NCI-H2227 (cell line): ENCODE measurements around the gene ESYT3.
"Not testable (repeated sequence)": the region's sequence is repeated elsewhere in the genome, so short reads cannot be mapped to it uniquely, and the experiment has no call there.

Experiments used
- DNase-seq: peaks from one replicate; lab custom pipeline; 2025; ENCODE audit not compliant: unreplicated experiment; lab: John Stamatoyannopoulos, UW

ESYT3 gene

DNA sequence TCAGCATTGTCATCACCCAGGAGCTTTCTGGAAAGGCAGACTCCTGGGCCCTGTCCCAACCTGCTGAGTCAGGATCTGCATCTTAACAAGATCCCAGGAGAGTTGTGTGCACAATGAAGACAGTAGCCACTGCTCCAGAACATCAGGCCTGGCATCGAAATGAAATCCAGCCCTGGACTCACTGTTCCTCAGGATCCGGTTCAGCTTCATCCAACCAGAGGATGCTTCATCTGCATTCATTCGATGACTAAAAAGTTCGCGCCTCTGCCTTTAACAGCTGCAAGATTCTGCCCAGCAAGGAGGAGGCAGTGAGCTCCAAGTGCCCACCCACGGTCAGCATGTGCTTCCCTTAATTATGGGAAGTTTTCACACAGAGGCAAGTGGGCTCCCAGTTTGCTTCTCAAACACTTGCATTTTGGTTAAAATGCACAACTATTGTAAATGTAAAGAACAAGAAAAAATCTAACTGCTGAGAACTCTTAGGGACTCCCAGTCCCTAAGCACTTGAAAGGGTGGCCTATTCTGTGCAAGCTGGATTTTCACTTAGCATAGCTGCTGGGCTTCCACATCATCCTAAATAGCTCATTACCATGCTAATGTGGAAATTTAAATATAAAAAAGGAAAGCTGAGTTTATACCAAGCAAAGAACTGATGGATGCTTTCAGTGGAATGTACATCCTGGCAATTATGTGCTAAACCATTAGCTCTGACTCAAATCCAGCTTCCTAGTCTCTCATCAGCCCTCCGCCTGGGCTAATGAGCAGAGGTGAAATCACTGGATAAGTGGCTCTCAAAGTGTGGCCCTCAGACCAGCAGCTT is 25.5 kb upstream of the ESYT3 start:
- DNase-seq, result no peak

DNA sequence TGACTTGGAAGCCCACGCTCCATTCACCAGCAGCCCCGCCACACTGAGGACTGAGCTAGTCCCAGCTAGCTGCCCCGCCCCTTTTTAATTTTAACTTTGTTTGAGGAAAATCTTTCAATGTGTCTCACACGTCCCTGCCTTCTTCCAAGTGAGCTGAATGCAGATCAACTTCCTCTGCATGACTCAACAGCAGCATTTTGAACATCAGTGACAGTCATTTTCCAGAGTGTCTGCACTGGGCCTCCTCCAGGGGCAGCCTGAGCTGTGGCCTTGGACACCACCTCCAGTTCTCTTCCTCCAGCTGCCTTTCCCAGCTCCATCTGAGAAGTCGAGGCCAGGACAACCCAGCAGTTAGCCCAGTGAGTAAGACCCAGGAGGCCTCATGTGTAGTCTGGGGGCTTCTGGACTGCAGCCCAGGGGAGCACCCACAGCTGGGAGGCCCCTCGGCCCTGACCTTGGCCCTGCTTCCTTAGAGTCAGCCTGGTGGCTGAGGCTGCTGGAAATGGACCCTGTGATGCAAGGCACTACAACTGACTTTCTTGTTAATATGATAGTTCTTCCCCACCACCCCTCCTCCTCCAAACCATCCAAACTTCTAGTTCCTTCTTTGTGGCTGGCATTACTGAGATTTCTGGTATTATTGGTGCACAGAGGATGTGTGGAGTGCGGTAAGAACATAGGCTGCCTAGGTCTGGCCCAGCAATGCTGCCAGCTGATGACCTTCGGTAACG is 21.4 kb upstream of the ESYT3 start:
- DNase-seq, result no peak

DNA sequence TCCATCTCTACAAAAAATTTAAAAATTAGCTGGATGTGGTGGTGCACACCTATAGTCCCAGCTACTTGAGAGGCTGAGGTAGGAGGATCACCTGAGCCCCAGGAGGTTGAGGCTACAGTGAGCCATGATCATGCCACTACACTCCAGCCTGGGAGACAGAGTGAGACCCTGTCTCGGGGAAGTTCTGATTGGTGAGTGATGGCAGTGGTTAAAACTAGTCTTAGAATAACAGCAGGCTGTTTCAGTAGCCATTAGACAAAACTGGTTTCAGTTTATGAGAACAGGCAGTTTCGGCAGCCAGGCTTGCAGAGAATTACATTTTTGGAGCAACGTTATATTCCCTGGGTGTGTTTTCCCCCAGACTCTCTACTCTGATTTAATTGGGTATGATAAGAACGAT is 18.2 kb upstream of the ESYT3 start:
- DNase-seq, result not testable (repeated sequence)

DNA sequence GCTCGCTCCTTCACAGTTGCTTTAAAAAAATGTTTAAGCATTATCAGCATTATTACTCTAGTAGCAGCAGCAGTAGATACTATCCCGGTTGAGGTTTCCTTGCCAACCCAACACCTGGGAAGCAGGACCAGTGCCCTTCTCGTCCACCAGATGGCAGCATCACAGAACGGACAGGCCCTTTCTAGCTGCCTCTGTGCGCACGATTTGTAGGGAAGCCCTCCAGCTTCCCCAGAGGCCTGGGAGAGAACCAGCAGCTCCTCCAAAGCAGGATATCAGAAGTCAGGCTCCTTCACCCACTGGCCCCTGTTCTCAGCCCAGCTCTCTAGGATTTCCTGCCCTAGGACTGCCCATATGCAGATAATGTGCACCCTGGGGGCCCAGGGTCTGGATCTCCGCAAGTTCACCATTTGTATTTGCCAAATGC is 16.8 kb upstream of the ESYT3 start:
- DNase-seq, result peak; percentile 82

DNA sequence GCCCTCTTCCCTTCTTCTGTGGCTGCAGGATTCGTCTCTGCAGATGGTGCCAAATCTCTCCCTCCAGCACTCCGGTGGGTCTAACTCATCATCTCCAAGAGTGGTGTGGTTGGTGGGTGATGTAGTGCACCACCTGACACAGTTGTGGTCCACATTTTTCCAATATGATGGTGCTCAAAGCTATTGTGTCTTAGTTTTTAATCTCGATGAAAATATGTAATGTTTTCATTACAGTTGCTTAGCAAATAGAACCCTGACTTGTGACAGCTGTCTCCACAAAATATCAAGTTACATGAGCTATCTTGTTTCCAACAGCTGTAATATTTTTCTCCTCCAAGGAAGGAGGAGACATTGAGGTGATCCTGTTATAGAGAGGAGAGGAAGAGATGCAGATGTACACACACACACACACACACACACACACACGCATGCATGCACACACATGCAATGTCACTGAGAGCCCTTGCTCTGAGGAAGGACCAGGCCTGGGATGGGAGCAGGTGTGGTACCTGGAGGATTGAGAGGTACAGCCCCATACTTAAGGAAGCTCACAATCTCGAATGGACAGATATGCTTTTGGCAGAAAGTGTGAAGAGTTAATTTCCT is 15.7 kb upstream of the ESYT3 start:
- no peak for DNase-seq

DNA sequence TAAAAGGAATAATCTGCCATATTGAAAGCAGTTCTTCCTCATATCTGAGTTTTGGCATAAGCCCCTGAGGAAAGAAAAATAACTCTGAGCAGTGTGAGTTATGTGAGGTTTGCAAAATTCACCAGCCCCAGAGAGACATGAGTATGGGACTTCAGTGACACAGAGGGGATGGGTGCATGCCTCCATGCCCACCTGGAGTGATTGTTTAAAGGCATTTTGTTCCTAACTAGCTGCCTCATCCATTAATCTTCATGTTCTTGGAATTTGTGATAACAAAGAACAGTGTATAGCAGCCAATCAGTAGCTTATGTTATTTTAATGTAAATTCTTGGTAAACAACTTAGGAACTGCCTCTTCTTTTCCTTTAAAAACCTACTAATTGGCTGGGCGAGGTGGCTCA is 11.1 kb upstream of the ESYT3 start:
- DNase-seq, result no peak

DNA sequence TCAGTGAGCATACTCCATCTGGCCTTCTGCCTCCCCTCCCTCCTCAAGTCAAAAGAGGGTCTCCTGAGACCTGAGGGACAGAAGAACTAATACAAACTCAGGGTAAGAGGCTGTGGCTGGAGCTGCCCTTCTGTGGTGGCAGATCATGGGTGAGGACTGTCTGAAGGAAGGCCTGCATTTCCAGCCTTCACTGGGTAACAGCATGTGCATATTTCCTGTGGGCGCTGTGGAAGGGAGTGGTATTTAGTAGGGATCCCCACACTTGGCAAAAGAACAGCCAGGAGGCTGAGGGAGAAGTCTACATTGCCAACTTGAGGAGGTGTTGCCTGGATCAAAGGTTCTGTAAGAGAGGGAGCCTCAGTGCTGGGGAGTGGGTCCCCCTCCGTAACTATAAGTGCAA is 10.1 kb upstream of the ESYT3 start:
- DNase-seq, result no peak

DNA sequence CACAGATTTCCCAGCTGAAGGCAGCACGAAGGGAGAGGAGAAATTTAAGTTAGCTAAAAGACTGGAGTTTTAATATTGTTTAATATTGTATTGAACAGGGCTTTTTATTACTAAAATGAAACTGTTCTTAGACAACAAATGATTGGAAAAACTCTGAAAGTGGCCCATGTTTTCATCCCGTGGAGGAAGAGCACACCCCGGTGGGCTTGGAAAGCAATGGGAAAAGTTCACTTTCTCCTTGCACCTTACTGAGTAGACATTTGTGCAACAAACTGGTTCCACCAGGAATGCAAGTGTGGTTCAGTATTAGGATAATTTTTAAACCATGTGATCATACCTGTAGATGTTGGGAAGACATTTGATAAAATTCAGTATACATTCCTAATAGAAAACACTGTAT is 8.2 kb upstream of the ESYT3 start:
- DNase-seq, result no peak

DNA sequence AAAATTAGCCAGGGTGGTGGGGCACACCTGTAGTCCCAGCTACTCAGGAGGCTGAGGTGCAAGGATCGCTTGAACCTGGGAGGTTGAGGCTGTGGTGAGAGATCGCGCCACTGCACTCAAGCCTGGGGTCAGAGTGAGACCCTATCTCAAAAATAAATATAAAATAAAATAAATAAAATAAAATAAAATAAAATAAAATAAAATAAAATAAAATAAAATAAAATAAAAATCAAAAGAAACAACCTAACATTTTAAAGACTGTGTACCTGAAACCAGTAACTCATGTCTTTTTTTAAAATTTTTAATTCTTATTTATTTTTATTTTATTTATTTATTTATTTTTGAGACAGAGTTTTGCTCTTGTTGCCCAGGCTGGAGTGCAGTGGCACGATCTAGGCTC is 7.7 kb upstream of the ESYT3 start:
- not testable (repeated sequence) for DNase-seq

DNA sequence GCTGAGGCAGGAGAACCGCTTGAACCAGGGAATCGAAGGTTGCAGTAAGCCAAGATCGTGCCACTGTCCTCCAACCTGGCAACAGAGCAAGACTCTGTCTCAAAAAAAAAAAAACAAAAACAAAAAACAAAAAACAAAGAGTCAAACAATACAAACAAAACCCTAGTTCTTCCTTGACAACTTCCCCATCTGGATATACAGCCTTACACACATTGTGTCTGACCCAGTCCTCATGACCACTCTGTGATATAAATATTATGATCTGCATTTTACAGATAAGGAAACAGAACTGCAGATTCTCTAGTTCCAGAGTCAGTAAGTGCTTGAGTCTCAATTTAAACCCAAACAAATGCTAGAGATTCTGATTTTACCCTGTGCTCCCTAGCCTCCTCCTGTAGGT is 4.8 kb upstream of the ESYT3 start:
- DNase-seq, result no peak

DNA sequence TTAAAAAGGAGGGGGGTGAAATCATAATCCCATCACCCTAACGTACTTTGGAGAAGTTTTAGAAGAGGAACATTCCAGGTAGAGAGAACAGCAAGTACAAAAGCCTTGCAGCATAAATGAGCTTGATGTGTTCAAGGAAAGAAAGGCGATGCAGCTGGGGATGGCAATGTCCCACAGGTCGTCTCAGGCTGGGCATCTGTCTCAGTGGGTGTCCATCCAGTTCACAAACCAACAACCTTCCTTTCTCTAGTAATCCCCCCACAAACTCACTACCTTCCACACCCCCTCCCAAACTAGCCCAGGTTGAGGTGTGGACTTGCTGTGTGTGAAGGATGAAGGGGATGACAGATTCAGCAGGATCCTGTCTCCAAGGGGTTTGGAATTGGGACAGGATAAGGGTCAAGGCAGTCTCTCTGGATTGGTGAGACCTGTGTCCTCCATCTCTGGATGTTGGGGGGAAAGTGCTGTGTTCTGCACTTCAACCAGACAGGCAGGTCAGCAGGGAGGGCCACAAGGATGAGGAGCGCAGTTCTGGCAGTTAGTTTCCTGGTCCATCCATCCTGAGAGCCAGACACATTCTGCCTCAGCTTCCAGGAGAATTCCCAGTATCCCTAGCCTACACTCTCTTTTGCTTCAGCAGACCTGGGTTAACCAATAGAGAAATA is 1.7 kb upstream of the ESYT3 start:
- DNase-seq, result no peak

DNA sequence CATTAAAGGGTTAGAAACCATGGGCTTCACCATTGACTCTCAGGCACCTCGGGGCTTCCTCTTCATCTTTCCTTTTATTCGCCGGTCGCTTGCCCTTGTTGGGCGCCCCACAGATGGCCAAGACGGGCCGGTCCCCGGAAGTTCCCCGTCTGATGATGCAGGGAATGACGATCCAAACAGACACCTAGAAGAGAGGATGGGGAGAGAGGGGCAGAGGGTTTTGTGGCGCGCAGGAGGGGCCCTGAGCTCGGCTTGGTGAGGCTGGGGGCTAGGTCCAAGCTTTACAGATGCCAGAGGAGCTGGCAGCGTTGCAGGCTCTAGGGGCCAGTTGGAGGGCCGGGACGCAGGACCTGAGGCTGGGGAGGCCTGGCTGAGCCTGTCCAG is 532 bp upstream of the ESYT3 start:
- DNase-seq, result no peak

DNA sequence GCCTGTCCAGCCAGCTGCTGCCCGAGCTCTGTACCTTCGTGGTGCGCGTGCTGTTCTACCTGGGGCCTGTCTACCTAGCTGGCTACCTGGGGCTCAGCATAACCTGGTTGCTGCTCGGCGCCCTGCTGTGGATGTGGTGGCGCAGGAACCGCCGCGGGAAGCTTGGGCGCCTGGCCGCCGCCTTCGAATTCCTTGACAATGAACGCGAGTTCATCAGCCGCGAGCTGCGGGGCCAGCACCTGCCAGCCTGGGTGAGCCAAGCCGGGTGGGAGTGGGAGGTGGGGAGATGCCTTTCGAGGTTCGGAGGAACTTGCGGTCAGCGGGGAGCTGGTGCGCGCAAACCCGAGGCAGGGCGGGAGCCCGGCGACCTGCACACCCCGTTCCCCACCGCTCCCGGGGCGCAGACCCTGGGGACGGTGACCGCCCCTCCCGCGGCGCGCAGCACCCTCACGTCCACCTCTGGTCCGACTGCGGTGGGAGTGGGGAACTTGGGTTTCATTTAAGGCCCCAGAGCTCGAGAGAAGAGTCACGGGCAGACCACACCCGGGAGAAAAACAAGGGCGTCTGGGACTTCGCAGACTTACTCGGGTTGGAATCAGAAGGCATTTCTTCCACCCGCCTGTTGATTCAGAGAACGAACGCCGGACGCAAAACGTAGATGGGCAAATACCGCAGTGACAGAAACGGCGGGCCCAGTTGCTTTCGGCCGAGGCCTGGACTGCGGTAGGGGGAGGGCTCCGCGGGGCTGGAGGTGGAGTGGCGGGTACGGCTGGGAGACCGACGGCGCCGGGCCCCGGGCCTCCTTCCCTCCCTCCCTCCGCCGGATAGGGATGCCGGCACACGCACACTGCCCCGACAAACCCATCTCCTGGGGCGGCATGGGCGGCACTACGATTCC is 708 bp downstream of the ESYT3 start:
- DNase-seq, result peak; percentile 3

DNA sequence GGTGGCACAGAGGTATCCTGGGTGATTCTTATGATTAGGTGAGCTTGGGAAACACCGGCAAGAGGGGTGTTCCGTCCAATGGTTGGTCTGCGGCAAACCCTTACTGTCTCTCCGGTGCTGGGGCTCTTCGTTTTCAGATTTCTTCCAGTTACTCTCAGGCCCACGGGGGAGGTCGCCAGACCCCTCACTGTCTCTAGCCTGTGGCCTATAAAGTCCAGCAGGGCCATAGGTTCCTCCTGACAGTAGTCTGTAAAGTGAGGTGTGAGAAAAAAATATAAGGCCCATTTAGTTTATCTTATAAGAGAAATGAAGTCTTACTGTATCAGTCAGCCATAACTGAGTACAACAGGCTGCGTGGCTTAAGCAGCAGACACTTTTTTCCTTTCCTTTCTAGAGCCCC is 1.4 kb downstream of the ESYT3 start:
- no peak for DNase-seq

DNA sequence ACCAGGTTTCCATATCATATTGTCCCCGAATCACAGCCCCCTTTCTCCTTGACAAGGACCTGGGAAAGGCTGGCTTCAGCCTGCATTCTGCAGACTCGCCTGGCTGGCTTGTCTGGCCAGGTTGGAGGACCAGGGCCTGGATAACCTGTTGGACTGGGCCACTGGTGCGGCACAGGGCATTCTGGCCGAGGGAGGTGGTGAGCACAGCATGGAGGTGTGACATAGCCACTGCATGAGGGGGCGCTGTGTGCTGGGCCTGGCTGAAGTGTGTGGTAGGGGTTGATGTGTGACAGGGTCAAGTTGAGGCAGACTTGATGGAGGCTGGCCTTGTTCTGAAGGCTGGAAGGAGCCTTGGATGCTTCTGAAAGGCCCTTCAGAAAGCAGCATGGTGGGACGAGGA is 2.9 kb downstream of the ESYT3 start:
- no peak for DNase-seq

DNA sequence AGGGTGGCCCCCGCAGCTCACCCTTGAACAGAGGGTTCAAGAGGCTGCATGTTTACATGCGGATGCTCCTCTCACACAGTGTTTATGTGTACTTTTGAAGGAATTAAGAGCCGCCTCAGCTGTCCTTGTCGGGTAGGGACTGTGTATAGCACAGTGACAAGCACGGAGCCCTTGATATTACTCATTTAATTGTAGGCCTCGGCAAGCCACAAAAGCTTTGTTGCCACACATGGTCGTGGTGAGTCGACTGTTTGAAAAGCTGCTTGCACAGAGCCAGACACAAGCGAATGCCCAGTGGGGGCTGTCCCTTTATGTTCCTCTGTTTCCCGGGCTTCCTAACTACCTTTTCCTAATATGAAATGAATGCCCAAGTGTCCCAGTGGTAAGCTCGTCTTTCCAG is 4.5 kb downstream of the ESYT3 start:
- DNase-seq, result no peak

DNA sequence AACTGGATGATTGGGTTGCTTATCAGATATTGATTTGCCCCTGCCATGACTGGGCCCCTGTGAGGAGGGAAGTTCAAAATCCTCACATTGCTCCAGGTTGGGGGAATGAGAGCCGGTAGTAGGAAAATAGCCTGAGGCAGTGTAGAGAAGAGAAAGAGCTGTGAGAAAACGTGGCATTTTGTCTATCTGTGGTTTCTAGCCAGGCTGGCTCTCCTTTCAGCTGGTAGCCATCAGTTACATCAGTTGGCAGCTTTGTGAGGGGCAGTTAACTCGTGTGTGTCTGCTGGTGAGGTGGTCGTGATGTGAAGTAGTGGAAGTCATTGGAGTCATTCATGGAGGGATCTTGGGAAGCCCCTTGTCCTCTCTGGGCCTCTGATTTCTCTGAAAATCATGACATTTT is 5.2 kb downstream of the ESYT3 start:
- DNase-seq, result no peak

DNA sequence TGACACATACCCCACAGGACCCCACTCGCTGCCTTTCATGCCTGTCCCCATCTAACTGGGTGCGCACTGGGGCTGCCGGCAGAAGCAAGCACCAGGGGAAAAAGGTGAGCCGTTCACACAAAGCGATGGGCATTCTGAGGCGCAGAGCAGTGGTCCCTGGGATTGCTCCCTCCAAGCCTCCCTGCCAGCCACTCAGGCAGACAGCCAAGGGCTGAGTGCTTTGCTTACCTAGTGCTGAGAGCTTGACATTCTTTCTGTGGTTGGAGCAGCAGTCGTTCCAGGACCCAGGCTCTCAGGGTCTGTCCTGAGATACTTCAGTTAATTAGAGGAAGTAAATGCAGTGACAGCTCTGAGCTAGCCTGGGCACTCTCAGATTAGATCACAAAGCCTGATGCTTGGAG is 5.7 kb downstream of the ESYT3 start:
- no peak for DNase-seq

DNA sequence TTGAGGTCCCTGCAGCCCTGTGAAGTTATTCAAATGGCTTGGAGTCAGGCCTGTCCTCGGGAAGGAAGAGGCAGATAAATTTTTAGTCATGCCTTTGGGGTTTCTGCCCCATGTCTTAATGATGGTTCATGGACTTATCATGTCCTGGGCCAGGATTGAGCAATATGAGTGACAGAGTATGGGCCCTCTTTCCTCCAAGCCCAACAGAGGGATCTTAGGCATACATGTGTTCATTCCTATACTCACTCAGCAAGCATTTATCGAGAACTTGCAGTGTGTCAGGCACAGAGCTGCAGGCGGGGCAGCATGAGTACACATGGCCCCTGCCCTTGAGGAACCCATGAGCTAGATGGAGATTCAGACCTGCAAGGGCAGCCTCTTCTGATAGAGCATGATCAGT is 6.2 kb downstream of the ESYT3 start:
- no peak for DNase-seq

DNA sequence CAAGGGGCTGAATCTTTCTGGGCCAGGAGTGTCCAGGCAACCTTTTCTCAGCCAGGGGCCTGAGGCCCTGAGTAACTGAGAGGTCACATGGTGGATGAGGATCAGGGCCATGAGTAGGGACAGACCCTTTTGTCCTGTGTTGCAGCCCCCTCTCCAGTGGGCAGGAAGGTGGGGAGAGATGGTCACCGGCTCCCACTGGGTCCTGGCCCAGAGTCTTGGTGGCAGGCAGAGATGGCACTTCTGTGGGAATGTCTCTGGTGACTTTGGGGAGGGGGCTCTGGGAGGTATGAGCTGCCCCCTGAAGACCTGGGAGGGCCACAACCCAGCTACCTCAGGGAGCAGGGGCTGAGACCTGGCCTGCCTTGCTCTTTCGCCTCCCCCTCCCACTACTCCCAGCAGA is 6.8 kb downstream of the ESYT3 start:
- DNase-seq, result no peak

DNA sequence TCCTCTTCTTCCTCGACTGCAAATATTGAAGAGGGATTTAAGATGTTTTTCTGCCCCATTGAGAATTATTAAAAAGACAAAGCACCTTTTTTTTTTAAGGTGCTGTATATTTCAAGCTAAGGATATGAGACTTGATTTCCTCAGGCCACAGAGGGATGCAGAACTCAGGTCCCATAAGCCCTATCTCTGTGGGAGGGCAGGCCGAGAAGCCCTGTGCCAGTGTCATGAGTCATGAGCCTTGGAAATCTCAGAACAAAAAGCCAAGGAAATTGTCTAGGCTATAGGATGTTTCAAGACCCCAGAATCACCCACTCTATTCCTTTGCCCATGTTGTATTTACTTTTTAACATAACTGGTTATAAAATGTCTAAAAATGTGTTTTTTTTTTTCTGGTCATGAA is 7.3 kb downstream of the ESYT3 start:
- DNase-seq, result no peak
